GM18520 (cell line): Measurements from ENCODE around the gene GALNS.

ENCODE experiments used
- ATAC-seq: cut with Tn5 transposase; IDR thresholded peaks from one replicate; pipeline ENCODE4 v1.9.1; 2021; ENCODE audit not compliant: unreplicated experiment

GALNS gene

GRCh38 chr16:88820385-88821025, 36.2 kb downstream of the GALNS start:
- no peak for ATAC-seq

GRCh38 chr16:88819126-88819525, 37.6 kb downstream of the GALNS start:
- ATAC-seq: no peak

GRCh38 chr16:88818575-88818874, 38.2 kb downstream of the GALNS start:
- no peak for ATAC-seq

- ATAC-seq: no peak
These were observed 38.8 kb downstream of the GALNS start for GRCh38 chr16:88817785-88818574.

- ATAC-seq: no peak
These were observed 39.8 kb downstream of the GALNS start for GRCh38 chr16:88816736-88817535.

GRCh38 chr16:88815901-88816589, 40.7 kb downstream of the GALNS start:
- ATAC-seq: no peak

- no peak for ATAC-seq
These were observed 41.5 kb downstream of the GALNS start for GRCh38 chr16:88815227-88815626.

GRCh38 chr16:88814144-88814502, 42.6 kb downstream of the GALNS start:
- ATAC-seq: no peak

GRCh38 chr16:88813269-88814143, 43.2 kb downstream of the GALNS start:
- ATAC-seq: no peak

GRCh38 chr16:88812513-88813268, 44.1 kb downstream of the GALNS start:
- no peak for ATAC-seq

- ATAC-seq: peak; percentile 62
These were observed 44.8 kb downstream of the GALNS start, which contains the start of gene APRT for GRCh38 chr16:88811769-88812512. Gene APRT, minus strand, starts transcription at chr16:88811928. Its CDS starts 29 bp downstream, at chr16:88811899.

- ATAC-seq: peak; percentile 31
These were observed 45.6 kb downstream of the GALNS start for GRCh38 chr16:88810912-88811768.

- ATAC-seq: no peak
These were observed 46.4 kb downstream of the GALNS start for GRCh38 chr16:88810166-88810911.

GRCh38 chr16:88809676-88810165, 47.0 kb downstream of the GALNS start:
- ATAC-seq: no peak

- ATAC-seq: no peak
These were observed 47.6 kb downstream of the GALNS start for GRCh38 chr16:88809068-88809675.

- ATAC-seq: no peak
These were observed 48.9 kb downstream of the GALNS start for GRCh38 chr16:88807626-88808453.
